Pancreas (tissue), 10 donors: ENCODE measurements around the gene IL36G. TPM values are rescaled to one million over a fixed set of nuclear protein-coding genes. Genes with fewer than 3 reads are reported as not detected.

Experiments
- ATAC-seq, 4 donors: fragments of 200-7000 bp; cut with Tn5 transposase; one replicate each; pipeline versions ENCODE4 v1.8.0 to v1.9.1; 2020; ENCODE audit warnings: mild to moderate bottlenecking in 4 of 4, moderate library complexity in 4 of 4
- DNase-seq, 6 donors: peaks; one replicate each; pipeline ENCODE4 v3.0.0-alpha.2; 2020
- FAIRE-seq: peaks from 2 replicates; lab custom pipeline; 2012; peaks lifted over from hg19 to GRCh38; lab: Jason Lieb, UNC
- H3K27ac ChIP-seq, 4 donors: fragments of 200-600 bp; sonication (generic); 1 replicate in 3 of 4; 2 replicates in 1 of 4; pipeline versions ENCODE4 v1.5.0 to v1.8.0; 2020
- H3K27me3 ChIP-seq, 4 donors: fragments of 200-600 bp; one replicate each; pipeline ENCODE4 v1.8.0; 2021
- H3K36me3 ChIP-seq, 3 donors: fragments of 200-600 bp; sonication (generic) in 1 of 3; one replicate each; pipeline versions ENCODE4 v1.5.0 to v1.8.0; 2020 to 2021
- H3K4me1 ChIP-seq, 3 donors: fragments of 200-600 bp; one replicate each; pipeline ENCODE4 v1.8.0; 2021
- H3K4me3 ChIP-seq, 4 donors: fragments of 200-600 bp; sonication (generic) in 2 of 4; one replicate each; pipeline versions ENCODE4 v1.5.0 to v1.8.0; 2020 to 2021
- H3K9me3 ChIP-seq, 4 donors: fragments of 200-600 bp; one replicate each; pipeline ENCODE4 v1.8.0; 2021
- WGBS, 2 donors: extraction: QIAGEN DNeasy Blood & Tissue Kit; methylation state at CpG; one replicate each; pipeline ENCODE4 v1.1.7; 2013; 5-methylcytosine and 5-hydroxymethylcytosine counted together
- intact Hi-C, 3 donors: fragments of 100-400 bp; cut with DNase I; formaldehyde crosslinking; loops; one replicate each; pipeline versions ENCODE4 v1.11.1 to v1.14.2; 2022
- polyA plus RNA-seq, 2 donors: library from polyadenylated mRNA; stranded (reverse); fragments of 200-250 nt; gene quantifications; one replicate each; pipeline ENCODE4 v1.2.3, GENCODE V29; 2013
- total RNA-seq, 6 donors: library from RNA; stranded (reverse); fragmentation: NEBNext Ultra II Directional in 4 of 6; extraction: Animal tissue kit (Norgen Biotek cat#: 25700) in 4 of 6; gene quantifications; one replicate each; pipeline versions ENCODE4 v1.2.1 to v1.2.4, GENCODE V29; 2021 to 2023
- TF ChIP-seq, protein P1 (sequence below), 4 donors: fragments of 200-600 bp; sonication (generic) in 3 of 4; IDR thresholded peaks; one replicate each; pipeline versions ENCODE4 v1.5.0 to v1.8.0; 2021; ENCODE audit warnings: antibody characterized with exemption in 4 of 4
- donor health status: healthy with polysubstance abuse.
- donor health status: DM: no; HTN: no; CAD: no; lungs with moderate emphysema.
- donor health status: DM: no; HTN: no; CAD: no.
- donor health status: control.
- donor health status: control.
- donor health status: Bipolar disorder and iron deficiency.
- donor health status: DM: yes; HTN: yes; CAD: no.
- donor health status: DM: no; HTN: no; CAD: no.
- donor health status: DM: no; HTN: no; CAD: no.
- donor health status: DM: yes; HTN: yes; CAD: no.

Gene IL36G
- total and polyA plus RNA-seq, 8 donors = not detected

DNA sequence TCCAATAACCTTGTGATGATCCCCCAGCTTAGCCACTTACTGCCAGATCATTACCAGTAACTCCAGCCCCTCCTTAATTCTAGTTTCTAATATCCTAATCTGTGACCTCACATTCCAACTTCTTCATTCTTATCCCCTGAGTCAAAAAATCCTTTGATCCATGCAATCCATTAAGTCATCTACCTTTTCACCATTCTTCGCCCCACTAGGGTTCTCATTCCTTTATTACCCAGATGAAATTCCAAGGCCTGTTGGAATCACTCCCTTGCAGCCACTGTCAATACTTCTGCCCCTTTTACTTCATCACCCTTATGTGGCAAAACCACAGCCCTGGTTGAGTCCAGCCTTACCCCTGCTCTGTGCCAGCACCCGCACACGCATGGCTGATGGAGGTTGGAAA, 20.3 kb upstream of the IL36G start:
- WGBS, 2 donors = 90 to 95% methylated on average over 3 of the region's 3 CpGs
- Histone ChIP-seq H3K9me3 (no peaks in the 10 kb centered on the region), H3K27ac (no peak overlapping the region), H3K4me1 (no peaks in the 10 kb centered on the region), H3K36me3 (no peaks in the 10 kb centered on the region), H3K27me3 (no peaks in the 10 kb centered on the region), H3K4me3 (no peak overlapping the region)
- FAIRE-seq = no peak
- intact Hi-C loops = no loop called here
- TF ChIP-seq, protein P1, sequence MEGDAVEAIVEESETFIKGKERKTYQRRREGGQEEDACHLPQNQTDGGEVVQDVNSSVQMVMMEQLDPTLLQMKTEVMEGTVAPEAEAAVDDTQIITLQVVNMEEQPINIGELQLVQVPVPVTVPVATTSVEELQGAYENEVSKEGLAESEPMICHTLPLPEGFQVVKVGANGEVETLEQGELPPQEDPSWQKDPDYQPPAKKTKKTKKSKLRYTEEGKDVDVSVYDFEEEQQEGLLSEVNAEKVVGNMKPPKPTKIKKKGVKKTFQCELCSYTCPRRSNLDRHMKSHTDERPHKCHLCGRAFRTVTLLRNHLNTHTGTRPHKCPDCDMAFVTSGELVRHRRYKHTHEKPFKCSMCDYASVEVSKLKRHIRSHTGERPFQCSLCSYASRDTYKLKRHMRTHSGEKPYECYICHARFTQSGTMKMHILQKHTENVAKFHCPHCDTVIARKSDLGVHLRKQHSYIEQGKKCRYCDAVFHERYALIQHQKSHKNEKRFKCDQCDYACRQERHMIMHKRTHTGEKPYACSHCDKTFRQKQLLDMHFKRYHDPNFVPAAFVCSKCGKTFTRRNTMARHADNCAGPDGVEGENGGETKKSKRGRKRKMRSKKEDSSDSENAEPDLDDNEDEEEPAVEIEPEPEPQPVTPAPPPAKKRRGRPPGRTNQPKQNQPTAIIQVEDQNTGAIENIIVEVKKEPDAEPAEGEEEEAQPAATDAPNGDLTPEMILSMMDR (IDR thresholded peaks at IDR 0.05) = no peak
- ATAC-seq = no peak
- DNase-seq = no peak

- 28 to 35% methylated on average over 9 of the region's 9 CpGs for WGBS, 2 donors
- FAIRE-seq = no peak
- TF ChIP-seq, protein P1 (IDR thresholded peaks at IDR 0.05) = peak; percentile 42 to 71 (median 65)
- no peaks in the 10 kb centered on the region for H3K4me1 ChIP-seq
- DNase-seq = peak in 2 of 6 donors; percentile 17 to 43
- H3K4me3 ChIP-seq = no peak overlapping the region
- no peaks in the 10 kb centered on the region for H3K9me3 ChIP-seq
- H3K27ac ChIP-seq = no peak overlapping the region
- no peaks in the 10 kb centered on the region for H3K27me3 ChIP-seq
- intact Hi-C loops = no loop called here
- no peaks in the 10 kb centered on the region for H3K36me3 ChIP-seq
- ATAC-seq = peak; percentile 78 to 93 (median 90)
Observed at GRCh38 chr2:112958428-112959108, 19.2 kb upstream of the IL36G start.

DNA sequence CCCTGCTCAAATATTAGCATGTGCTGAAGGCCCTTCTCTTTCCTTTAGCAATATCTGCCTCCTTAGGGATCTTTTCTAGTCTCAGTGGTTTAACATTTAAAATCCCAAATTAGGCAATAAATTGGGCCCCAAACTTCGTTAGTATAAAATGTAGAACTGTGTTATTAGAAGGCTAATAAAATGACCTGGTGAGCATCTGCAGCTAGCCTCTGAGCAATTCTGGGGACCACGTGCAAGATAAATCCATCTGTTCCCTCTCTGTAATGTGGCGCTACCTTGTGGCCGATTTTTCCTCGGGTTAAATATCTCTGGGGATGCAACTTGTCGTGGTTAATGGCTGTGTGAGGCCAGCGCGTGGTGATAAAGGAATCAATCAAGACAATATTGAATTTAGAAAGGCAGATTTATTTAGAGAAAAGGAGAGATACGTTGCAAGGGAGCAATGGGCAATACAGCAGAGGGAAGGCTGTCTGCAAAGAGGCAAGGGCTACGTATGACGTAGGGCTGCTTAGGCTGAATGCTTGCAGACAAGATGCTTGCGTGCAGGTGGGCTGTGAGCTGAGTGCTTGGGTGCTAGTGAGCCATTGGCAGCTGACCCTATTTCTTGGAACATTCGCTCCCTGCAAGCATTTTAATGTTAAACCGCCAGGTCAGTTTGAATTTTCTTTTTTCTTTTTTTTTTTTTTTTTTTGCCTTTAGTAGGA, 18.5 kb upstream of the IL36G start:
- DNase-seq (no peak), ATAC-seq (no peak), FAIRE-seq (no peak)
- intact Hi-C loops = no loop called here
- WGBS, 2 donors = 56 to 63% methylated on average over 14 of the region's 14 CpGs
- H3K27me3 ChIP-seq = no peaks in the 10 kb centered on the region
- TF ChIP-seq, protein P1 (IDR thresholded peaks at IDR 0.05) = no peak
- no peaks in the 10 kb centered on the region for H3K36me3 ChIP-seq
- H3K4me1 ChIP-seq = no peaks in the 10 kb centered on the region
- H3K9me3 ChIP-seq = no peaks in the 10 kb centered on the region
- H3K4me3 ChIP-seq = no peak overlapping the region
- H3K27ac ChIP-seq = no peak overlapping the region

- intact Hi-C loops = no loop called here
- Histone ChIP-seq H3K4me3 (no peak overlapping the region), H3K9me3 (no peaks in the 10 kb centered on the region), H3K4me1 (no peaks in the 10 kb centered on the region), H3K36me3 (no peaks in the 10 kb centered on the region), H3K27me3 (no peaks in the 10 kb centered on the region), H3K27ac (no peak overlapping the region)
- 42% methylated on average over 2 of the region's 2 CpGs for WGBS, 2 donors
- no peak for FAIRE-seq
- TF ChIP-seq, protein P1 (IDR thresholded peaks at IDR 0.05) = no peak
- no peak for DNase-seq
- ATAC-seq = no peak
Observed at GRCh38 chr2:112960230-112960825, 17.5 kb upstream of the IL36G start.
